GM18502 (cell line): ENCODE results near the gene FAAP20.

ENCODE experiments used
- ATAC-seq: cut with Tn5 transposase; IDR thresholded peaks from one replicate; pipeline ENCODE4 v1.9.1; 2021; ENCODE audit warnings: mild to moderate bottlenecking; ENCODE audit not compliant: unreplicated experiment, poor library complexity

Gene FAAP20, protein sequence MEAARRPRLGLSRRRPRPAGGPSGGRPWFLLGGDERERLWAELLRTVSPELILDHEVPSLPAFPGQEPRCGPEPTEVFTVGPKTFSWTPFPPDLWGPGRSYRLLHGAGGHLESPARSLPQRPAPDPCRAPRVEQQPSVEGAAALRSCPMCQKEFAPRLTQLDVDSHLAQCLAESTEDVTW

DNA sequence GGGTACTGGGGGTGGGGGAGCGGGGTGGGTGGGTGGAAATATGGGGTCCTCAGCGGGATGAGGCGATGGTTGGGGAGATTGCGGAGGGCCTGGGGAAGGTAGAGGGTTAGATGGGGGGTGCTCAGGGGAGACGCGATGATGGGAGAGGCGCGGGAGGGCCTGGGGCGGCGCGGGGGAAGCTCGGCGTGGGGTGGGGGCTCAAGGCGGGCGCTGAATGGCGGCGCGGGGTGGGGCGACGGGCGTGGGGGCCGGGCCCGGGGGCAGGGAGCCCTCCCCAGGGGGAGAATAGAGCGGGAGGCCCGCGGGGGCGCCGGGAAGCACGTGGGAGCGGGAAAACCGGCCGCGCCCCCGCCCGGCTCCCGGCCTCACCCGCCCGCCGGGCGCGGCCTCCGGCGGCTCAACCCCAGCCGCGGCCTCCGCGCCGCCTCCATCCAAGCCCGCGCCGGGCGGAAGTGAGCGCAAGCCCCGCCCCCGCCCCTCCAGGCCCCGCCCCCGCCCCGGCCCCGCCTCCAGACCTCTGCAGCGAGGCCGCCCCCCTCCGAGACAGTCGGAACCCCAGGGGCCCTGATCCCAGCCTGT is at the start of gene FAAP20:
FAAP20 (minus strand) TSS at position 454 of the 579 bp plus-strand sequence; CDS start at position 431, 23 bp downstream.
- ATAC-seq, result peak; percentile 56

- ATAC-seq, result no peak
Observed at GRCh38 chr1:2242814-2243725, 48.5 kb upstream of the FAAP20 start.

GRCh38 chr1:2241820-2242219 is 47.2 kb upstream of the FAAP20 start:
- ATAC-seq, result no peak

DNA sequence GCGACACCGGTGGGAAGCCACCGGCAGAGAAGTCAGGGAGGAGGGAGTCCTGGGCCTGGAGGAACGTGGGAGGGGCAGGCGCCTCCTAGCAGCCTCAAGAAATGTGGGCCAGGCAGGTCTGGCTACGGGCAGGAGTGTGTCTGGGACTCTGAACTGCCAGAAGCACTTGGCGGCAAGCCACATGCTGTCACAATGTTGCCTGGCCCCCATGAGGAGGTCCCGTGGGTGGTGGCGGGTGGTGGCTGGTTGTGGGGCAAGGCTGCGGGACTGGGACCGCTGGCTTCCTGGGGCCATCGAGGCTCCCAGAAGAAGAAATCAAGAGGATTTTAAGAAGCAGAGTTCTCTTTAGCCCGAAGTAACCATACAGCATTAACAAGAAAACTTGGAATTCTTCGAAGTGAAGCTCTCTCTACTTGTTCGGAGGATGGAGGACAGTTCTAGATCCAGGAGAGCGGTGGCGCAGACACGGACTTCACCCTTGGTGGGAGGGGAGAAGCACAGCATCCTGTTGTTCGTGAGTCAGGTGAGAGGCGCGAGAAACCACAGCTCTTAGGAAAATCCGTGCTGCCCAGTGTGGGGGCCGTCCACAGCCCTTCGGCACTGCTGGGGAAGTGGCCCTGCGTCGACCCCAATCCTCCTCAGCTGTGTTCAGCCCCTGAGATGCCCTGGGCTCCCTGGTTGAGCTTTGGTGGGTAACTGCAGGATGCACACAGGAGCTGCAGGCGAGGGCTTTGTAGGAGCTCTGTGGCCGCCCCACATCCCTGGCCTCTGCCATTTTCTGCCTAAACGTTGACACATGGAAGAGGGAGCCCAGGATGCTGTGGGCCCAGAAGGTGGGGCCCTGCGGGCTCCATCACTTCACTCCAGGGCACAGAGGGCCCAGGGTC is 45.9 kb upstream of the FAAP20 start:
- no peak for ATAC-seq

DNA sequence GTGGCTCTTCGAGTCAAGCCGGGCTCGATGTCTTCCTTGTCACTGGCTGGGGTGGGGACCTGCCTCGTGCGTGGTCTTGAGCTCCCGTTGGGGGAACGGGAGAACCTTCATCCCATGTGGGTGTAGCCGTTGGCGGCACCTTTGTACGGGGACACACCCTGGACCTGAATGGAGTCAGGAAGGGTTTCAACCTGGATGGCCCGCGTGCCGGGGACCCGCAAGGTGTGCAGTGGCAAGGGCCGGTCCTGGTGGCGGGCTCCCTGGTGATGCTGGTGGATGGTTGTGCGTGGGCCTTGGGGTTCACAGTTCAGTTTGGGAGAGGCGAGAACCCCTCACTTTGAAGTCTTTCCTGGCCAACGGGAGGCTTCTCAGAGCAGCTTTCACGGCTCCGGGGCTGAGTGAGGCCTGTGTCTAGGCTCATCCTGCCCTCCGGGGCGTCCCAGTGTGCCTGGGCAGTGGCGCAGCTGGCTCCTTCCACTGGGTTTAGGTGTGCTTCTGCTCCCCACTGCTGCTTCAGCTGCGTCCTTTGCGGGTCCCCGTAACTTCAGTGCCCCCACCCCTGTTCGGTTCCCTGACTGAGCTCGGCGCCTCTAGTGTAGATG is 44.9 kb upstream of the FAAP20 start:
- no peak for ATAC-seq

DNA sequence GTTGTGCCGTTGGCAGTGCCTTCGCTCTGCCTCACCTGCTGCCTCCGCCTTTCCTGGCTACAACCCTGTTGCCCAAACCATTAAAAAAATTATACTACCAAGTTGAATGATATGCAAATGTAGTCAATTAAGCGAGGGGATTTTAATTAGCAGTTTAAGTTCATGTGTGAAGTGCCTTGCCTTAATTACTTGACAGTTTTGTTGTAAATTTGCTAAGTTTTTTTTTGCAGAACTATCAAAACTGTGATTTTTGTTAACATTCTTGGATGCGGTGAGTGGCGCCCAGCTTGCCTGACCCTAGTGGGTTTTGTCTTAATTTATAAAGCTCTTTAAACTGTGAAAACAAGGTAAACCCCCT is 44.4 kb upstream of the FAAP20 start:
- no peak for ATAC-seq

DNA sequence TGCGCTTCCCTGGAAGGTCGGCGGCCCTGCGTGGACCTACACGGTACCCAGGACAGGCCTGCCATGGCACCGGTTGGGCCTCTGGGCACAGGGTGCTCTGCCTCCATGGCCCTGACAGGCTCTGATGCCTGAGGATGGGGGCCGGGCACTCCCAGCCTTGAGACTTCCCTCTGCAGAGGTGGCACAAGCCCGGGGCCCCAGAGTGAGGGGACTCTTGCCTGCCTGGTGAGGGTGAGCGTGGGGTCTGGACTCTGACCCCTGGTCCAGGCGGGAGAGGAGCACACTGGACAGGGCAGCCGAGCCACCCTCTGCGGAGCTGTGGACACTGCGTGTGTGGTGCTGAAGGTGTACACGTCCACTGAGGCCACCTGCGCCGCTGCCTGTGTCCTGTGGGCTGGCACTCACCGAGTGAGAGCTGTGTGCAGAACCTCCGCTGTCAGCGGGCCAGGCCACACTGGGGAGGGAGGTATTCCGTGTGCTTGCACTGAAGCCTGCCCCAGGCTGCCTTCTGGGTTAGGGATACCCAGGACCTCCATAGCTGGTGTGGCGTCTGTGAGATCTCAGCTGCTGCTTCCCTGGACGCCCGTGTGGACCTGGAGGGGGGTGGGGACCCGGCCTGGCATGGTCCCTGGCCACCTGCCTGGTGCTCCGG is 43.9 kb upstream of the FAAP20 start:
- ATAC-seq, result no peak

- no peak for ATAC-seq
Observed at GRCh38 chr1:2237773-2238172, 43.2 kb upstream of the FAAP20 start.

GRCh38 chr1:2236695-2237677 is 42.4 kb upstream of the FAAP20 start:
- no peak for ATAC-seq

DNA sequence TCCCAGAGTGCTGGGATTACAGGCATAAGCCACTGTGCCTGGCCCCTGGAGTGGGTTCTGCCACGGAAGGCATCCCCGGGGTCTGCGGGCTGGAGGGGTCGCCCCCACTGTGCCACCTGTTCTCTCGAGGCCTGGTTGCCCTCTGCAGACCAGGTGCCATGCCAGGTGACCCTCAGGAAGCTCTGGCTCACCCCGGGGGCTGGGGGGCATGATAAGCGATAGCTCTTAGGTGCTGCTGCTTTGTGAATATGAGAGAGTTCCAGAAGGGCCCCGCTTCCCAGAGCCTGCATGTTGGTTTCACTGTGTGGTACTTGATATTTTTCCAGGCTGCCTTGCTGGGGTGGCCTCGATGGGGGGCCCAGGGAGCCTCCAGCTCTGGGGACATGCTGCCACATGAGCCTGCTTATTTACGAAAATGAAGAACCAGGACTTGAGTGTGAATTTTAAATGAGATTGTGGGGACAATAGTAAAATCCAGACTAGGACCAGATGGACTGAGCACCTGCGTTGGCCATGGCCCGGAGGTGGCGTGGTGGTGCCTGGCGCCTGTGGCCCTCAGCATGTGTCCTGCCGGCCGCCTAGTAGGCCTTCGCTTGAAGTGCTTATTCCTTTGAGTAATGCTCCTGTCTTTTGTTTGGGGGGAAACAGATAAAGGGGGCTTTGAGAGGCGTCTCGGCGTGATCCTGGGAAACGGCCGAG is 40.9 kb upstream of the FAAP20 start:
- ATAC-seq, result no peak

DNA sequence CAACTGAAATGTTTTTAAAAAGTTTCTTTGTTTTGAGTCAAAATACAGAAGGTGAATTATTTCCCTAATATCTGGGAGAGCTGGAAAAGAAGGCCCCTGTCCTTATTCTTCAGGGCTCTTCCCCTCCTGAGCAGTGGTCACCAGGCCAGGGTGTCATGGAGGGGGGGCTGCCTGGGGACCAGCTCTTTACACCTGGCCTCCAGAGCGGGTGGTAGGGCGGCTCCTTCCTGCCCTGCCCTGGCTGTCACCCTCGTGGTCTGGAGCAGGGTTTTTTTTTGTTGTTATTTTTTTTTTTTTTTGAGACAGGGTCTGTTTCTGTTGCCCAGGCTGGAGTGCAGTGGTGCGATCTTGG is 40.2 kb upstream of the FAAP20 start:
- ATAC-seq, result no peak

DNA sequence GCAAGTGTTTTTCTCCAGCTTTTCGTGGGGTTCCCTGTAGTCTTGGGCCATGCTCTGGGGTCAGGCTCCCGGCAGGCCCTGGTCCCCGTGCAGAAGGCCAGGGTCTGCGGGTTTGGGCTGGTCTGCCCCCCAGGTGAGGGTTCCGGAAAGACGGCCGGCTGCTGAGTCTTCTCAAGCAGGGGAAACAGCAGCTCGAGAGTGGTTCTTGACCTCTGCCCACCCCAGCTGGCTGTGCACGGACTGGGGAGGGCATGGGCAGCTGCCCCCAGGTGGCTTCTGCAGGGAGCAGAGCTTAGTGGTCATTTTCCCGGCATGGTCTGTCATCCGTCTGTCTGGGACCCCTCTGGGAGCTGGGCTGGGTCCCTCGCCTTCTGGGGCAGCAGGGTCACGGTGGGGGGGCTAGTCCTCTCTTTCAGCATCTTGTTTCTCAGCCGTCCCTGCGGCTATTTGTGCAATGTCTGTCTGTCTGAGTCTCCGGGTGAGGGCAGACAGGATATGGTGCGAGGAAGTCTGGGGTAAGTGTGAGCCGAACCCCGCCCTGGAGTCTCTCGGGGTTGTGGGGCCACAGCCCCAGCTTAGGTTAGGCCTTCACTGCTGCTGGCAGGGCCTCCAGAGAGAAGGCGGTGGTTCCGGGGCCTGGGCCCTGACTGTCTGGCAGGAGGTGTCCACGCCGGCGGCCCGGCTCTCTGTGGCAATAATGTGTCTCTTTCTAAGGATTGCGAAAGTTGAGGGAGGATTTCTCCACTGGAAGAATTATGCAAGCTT is 39.6 kb upstream of the FAAP20 start:
- ATAC-seq, result peak; percentile 64

DNA sequence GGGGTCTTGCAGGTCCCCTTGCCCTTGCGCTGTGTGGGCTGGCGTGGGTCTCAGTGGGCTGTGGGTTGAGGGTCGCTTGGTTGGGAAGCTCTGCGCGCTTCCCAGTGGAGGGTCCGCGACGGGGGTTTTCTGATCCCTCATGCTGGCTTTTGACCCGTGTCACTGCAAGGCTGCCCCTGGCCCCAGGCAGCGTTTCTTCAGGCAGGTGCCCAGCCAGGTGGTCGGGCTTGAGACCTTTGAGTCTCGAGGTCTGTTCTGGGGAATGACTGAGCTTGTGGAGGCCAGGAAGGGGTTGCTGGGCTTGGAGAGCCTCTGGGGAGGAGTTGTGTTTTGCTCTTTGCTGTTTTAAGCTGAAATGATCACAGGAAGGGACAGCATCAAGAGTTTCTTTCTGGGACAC is 38.9 kb upstream of the FAAP20 start:
- no peak for ATAC-seq

DNA sequence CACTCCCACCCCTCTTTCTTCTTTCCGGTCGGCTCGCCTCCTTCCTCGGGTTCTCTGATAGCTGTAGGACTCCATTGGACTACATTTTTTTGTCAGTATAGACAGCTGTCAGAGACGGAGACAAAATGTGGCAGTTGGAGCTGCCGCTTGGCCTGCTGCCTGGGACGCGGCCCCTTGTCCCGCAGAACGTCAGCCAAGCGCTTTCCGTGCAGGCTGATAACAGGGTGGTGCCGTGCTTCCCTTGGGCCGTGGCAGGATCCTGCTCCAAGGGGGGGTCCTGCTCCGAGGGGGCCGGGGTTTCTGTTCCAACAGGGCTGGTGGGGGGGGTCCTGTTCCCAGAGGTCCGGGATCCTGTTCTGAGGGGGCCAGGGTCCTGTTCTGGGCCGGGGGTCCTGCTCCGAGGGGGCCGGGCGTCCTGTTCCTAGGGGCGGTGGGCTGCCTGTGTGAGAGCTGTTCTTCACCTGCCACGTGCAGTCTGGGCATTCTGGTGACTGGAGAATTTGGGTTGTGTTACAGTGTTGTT is 38.4 kb upstream of the FAAP20 start:
- no peak for ATAC-seq

DNA sequence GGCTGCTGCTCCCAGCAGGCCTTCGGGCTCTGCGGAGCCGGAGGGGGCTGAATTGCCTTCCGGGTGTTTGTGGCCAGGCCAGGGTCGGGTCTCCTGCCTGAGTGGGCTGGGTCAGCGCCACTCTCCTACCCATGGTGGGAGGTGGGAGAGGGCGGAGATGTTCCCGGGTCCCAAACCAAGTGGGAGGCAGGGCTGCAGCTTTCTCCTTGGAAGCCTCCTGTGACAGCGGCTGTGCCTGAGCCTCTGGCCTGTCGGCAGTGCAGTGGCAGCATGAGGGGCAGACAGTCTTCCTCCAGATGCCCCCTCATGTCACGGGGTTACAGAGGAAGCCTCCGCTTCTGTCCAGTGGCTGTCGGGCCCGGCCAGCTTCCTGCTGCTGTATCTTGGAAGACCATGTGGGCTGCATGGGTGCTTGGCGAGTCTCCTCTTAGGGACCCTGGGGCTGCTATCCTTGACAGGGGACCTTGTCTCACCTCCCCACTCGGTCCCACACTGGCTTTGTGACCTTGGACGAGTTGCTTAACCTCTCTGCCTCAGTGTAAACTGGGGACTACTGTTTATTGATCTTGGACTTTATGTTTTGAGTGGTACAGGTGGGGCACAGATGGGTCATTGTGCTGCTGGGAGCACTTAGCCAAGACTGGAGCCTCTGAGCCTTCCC is 37.8 kb upstream of the FAAP20 start:
- no peak for ATAC-seq

GRCh38 chr1:2231532-2232254 is 37.1 kb upstream of the FAAP20 start:
- ATAC-seq, result no peak
